ENCODE results near the gene ATN1. TPM values are rescaled to one million over a fixed set of nuclear protein-coding genes. Genes with fewer than 3 reads are reported as not detected.

Gene ATN1
- total and polyA plus RNA-seq, 9 of the 15 experiments (the other 6 are each of a cell fraction or from before 2014, with no cell fraction given) = 0.15 to 49.8 (median 2.7) TPM

- TF ChIP-seq CEBPZ (IDR thresholded peaks at IDR 0.05; ENCODE audit: borderline replicate concordance, low read depth, low read length) (no peak), HNRNPL (IDR thresholded peaks at IDR 0.05; ENCODE audit: low read depth, low read length) (no peak), YY1 (IDR thresholded peaks at IDR 0.05; ENCODE audit: borderline replicate concordance in 1 of 3, control insufficient read depth in 1 of 3, extremely low read depth in 1 of 3, insufficient read depth in 3 of 3, insufficient read length in 1 of 3, insufficient replicate concordance in 2 of 3, low read depth in 1 of 3, low read length in 2 of 3) (no peak), ZFP36 (IDR thresholded peaks at IDR 0.05; ENCODE audit: low read depth, low read length, partially characterized antibody) (peak; percentile 20), C11orf30 (IDR thresholded peaks at IDR 0.05; ENCODE audit: low read depth) (peak; percentile 63), ZNF316 (IDR thresholded peaks at IDR 0.05) (peak; percentile 72), KDM1A (IDR thresholded peaks at IDR 0.05) (no peak), GMEB1 (CRISPR knock-in tag; IDR thresholded peaks at IDR 0.05) (0 out of 2 replicates have a peak, but pooled peaks have one; percentile 7), POLR2AphosphoS2 (IDR thresholded peaks at IDR 0.05; ENCODE audit: low read length) (0 out of 2 replicates have a peak, but pooled peaks have one; percentile 12), POLR2AphosphoS5 (IDR thresholded peaks at IDR 0.05; ENCODE audit: control insufficient read depth, insufficient read depth, low read depth, low read length) (0 out of 2 replicates have a peak, but pooled peaks have one; percentile 6), RBM22 (IDR thresholded peaks at IDR 0.05; ENCODE audit: low read depth, low read length, poor library complexity, severe bottlenecking) (no peak), RAD21 (CRISPR knock-in tag; conservative IDR thresholded peaks at IDR 0.05 in 1 of 2, IDR thresholded peaks at IDR 0.05 in 1 of 2) (peak in 1 of 2 experiments; percentile 27; a peak in 2 of 4 replicates), TFE3 (CRISPR knock-in tag; IDR thresholded peaks at IDR 0.05) (peak; percentile 68), E2F5 (CRISPR knock-in tag; IDR thresholded peaks at IDR 0.05) (no peak), MAFK (IDR thresholded peaks at IDR 0.05; ENCODE audit: low read length) (0 out of 2 replicates have a peak, but pooled peaks have one; percentile 46)
Measured at GRCh38 chr12:6978611-6979011, 50.9 kb downstream of the ATN1 start (continued).

All from K562 (cell line).